ENCODE results near the gene CDT1. TPM values are rescaled to one million over a fixed set of nuclear protein-coding genes. Genes with fewer than 3 reads are reported as not detected.

The CDT1 gene
- total RNA-seq, 1 experiment from 2014 or later: 74.1 TPM

DNA sequence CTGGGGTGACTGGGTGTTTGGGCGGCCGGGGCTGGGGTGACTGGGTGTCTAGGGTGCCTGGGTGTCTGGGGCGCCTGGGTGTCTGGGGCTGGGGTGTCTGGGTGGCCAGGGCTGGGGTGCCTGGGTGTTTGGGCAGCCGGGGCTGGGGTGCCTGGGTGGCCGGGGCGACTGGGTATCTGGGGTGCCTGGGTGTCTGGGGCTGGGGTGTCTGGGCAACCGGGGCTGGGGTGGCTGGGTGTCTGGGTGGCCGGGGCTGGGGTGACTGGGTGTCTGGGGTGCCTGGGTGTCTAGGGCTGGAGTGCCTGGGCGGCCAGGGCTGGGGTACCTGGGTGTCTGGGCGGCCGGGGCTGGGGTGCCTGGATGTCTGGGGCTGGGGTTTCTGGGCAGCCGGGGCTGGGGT lies 21.6 kb downstream of the CDT1 start:
- no peak overlapping the region for H3K14ac ChIP-seq (ENCODE audit: insufficient read depth, low read length)
- H2BK15ac ChIP-seq (ENCODE audit: low read depth, low read length): no peak overlapping the region
- Mint-ChIP-seq H3K27ac (no peak overlapping the region), H3K36me3 (ENCODE audit: insufficient read depth in 1 of 3, low read depth in 3 of 3) (peaks cover 1 to 8% (median 6%) of the 10 kb centered on the region in 3 experiments; a peak in 3 of 7 replicates), H3K27me3 (ENCODE audit: low read depth) (no peaks in the 10 kb centered on the region), H3K4me1 (no peaks in the 10 kb centered on the region), H3K9me3 (no peaks in the 10 kb centered on the region), H3K4me3 (no peak overlapping the region)
- no peak overlapping the region for H3K9ac ChIP-seq (ENCODE audit: extremely low read depth, insufficient read length, low read length)
- H4K20me1 ChIP-seq (ENCODE audit: control insufficient read depth, insufficient read depth, insufficient read length): no peaks in the 10 kb centered on the region
- no CpG with 5 or more reads among the region's 12 CpGs for WGBS (ENCODE audit: extremely low coverage, insufficient read length, low lambda C conversion rate)
- H2BK20ac ChIP-seq (ENCODE audit: low read depth, low read length, poor library complexity, severe bottlenecking): no peak overlapping the region
- H3K18ac ChIP-seq (ENCODE audit: insufficient read length, low read depth, low read length): no peak overlapping the region
- H3K27me3 ChIP-seq (ENCODE audit: insufficient read depth, low read length): no peaks in the 10 kb centered on the region
- no peak overlapping the region for H3K23ac ChIP-seq (ENCODE audit: insufficient read length, low read depth, low read length)
- H2BK12ac ChIP-seq (ENCODE audit: insufficient read length, low read depth, low read length): no peak overlapping the region
- no peak overlapping the region for H4K91ac ChIP-seq (ENCODE audit: insufficient read length, low read depth, low read length)
- H2BK120ac ChIP-seq (ENCODE audit: low read depth, low read length, poor library complexity, severe bottlenecking): no peak overlapping the region
- no peaks in the 10 kb centered on the region for H3K4me1 ChIP-seq (ENCODE audit: insufficient read depth, low read length)
- no peak overlapping the region for H4K5ac ChIP-seq (ENCODE audit: insufficient read length, low read depth, low read length)
- TF ChIP-seq, protein P1, sequence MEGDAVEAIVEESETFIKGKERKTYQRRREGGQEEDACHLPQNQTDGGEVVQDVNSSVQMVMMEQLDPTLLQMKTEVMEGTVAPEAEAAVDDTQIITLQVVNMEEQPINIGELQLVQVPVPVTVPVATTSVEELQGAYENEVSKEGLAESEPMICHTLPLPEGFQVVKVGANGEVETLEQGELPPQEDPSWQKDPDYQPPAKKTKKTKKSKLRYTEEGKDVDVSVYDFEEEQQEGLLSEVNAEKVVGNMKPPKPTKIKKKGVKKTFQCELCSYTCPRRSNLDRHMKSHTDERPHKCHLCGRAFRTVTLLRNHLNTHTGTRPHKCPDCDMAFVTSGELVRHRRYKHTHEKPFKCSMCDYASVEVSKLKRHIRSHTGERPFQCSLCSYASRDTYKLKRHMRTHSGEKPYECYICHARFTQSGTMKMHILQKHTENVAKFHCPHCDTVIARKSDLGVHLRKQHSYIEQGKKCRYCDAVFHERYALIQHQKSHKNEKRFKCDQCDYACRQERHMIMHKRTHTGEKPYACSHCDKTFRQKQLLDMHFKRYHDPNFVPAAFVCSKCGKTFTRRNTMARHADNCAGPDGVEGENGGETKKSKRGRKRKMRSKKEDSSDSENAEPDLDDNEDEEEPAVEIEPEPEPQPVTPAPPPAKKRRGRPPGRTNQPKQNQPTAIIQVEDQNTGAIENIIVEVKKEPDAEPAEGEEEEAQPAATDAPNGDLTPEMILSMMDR (conservative IDR thresholded peaks at IDR 0.05): no peak
- no peaks in the 10 kb centered on the region for H3K23me2 ChIP-seq (ENCODE audit: insufficient read length, low read depth, low read length, poor library complexity, severe bottlenecking)
- H3K27ac ChIP-seq (ENCODE audit: insufficient read length, low read depth, low read length): no peak overlapping the region
- no peak for DNase-seq
- no peak overlapping the region for H2AK5ac ChIP-seq (ENCODE audit: insufficient read length, low read length)
- no peak overlapping the region for H4K8ac ChIP-seq (replicated peaks; ENCODE audit: insufficient read length, low read depth, low read length)
- no peak overlapping the region for H3K4me2 ChIP-seq (ENCODE audit: insufficient read depth, insufficient read length, low read length)
- H2BK5ac ChIP-seq (ENCODE audit: insufficient read length, low read length): no peak overlapping the region
- H2AFZ ChIP-seq (ENCODE audit: low read length): no peak overlapping the region
- no peak overlapping the region for H3T11ph ChIP-seq (ENCODE audit: low read length)
- no peaks in the 10 kb centered on the region for H3K79me1 ChIP-seq (ENCODE audit: insufficient read depth, low read depth, low read length, poor library complexity, severe bottlenecking)
- no peak overlapping the region for H3K56ac ChIP-seq (ENCODE audit: insufficient read length, low read depth, low read length)
- H3K4ac ChIP-seq (ENCODE audit: low read depth, low read length): no peak overlapping the region
- no peaks in the 10 kb centered on the region for H3K9me3 ChIP-seq (ENCODE audit: control insufficient read depth, low read depth, low read length)
- H3K79me2 ChIP-seq (ENCODE audit: insufficient read depth, low read length): no peaks in the 10 kb centered on the region

All from H9 (cell line).